ENCODE measurements around the gene RSL1D1. TPM values are rescaled to one million over a fixed set of nuclear protein-coding genes. Genes with fewer than 3 reads are reported as not detected.

The RSL1D1 gene
- total and polyA plus RNA-seq, 10 of the 15 experiments (the other 5 are each of a cell fraction or from before 2014, with no cell fraction given): 106 to 535 (median 304) TPM

- TF ChIP-seq, protein P1, sequence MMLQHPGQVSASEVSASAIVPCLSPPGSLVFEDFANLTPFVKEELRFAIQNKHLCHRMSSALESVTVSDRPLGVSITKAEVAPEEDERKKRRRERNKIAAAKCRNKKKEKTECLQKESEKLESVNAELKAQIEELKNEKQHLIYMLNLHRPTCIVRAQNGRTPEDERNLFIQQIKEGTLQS (IDR thresholded peaks at IDR 0.05; ENCODE audit: borderline replicate concordance, extremely low read depth, low read depth, low read length): no peak
- TF ChIP-seq SREBF2 (IDR thresholded peaks at IDR 0.05; ENCODE audit: low read length) (0 out of 2 replicates have a peak, but pooled peaks have one; percentile 41), SIN3A (IDR thresholded peaks at IDR 0.05; ENCODE audit: low read depth, low read length) (peak; percentile 88), LARP7 (IDR thresholded peaks at IDR 0.05) (peak; percentile 67), GABPA (IDR thresholded peaks at IDR 0.05; ENCODE audit: low read depth) (peak; percentile 95), NBN (IDR thresholded peaks at IDR 0.05) (peak; percentile 83), MXI1 (IDR thresholded peaks at IDR 0.05; ENCODE audit: low read depth, low read length) (peak; percentile 93; the same call in 1 of the 2 replicates), ZBTB40 (IDR thresholded peaks at IDR 0.05; ENCODE audit: borderline replicate concordance) (peak; percentile 94), POLR2AphosphoS5 (IDR thresholded peaks at IDR 0.05; ENCODE audit: low read length) (peak; percentile 98), RELB (IDR thresholded peaks at IDR 0.05; ENCODE audit: low read depth) (peak; percentile 89), MTA2 (IDR thresholded peaks at IDR 0.05; ENCODE audit: low read depth) (no peak; the same call in 1 of the 2 replicates), RAD51 (IDR thresholded peaks at IDR 0.05) (0 out of 2 replicates have a peak, but pooled peaks have one; percentile 33), NFYA (IDR thresholded peaks at IDR 0.05; ENCODE audit: borderline replicate concordance, low read depth, low read length) (no peak), YY1 (IDR thresholded peaks at IDR 0.05; ENCODE audit: low read depth, low read length) (peak; percentile 97), WRNIP1 (IDR thresholded peaks at IDR 0.05; ENCODE audit: borderline replicate concordance, low read depth, low read length) (no peak), EGR1 (IDR thresholded peaks at IDR 0.05; ENCODE audit: borderline replicate concordance in 1 of 2, low read depth in 2 of 2, low read length in 2 of 2) (peak in 1 of 2 experiments; percentile 68; a peak in 1 of 3 replicates)
- TF ChIP-seq, protein P2, sequence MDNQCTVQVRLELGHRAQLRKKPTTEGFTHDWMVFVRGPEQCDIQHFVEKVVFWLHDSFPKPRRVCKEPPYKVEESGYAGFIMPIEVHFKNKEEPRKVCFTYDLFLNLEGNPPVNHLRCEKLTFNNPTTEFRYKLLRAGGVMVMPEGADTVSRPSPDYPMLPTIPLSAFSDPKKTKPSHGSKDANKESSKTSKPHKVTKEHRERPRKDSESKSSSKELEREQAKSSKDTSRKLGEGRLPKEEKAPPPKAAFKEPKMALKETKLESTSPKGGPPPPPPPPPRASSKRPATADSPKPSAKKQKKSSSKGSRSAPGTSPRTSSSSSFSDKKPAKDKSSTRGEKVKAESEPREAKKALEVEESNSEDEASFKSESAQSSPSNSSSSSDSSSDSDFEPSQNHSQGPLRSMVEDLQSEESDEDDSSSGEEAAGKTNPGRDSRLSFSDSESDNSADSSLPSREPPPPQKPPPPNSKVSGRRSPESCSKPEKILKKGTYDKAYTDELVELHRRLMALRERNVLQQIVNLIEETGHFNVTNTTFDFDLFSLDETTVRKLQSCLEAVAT (IDR thresholded peaks at IDR 0.05): 0 out of 2 replicates have a peak, but pooled peaks have one; percentile 43
Measured at GRCh38 chr16:11851294-11852091, at the start of gene RSL1D1 (continued).

Data from GM12878 (cell line).